ENCODE data around the gene C3orf85. TPM values are rescaled to one million over a fixed set of nuclear protein-coding genes. Genes with fewer than 3 reads are reported as not detected.
"Not testable (repeated sequence)": the region's sequence is repeated elsewhere in the genome, so short reads cannot be mapped to it uniquely, and the experiment has no call there.

Gene C3orf85
- total RNA-seq, 1 donor from 2014 or later = not detected

DNA sequence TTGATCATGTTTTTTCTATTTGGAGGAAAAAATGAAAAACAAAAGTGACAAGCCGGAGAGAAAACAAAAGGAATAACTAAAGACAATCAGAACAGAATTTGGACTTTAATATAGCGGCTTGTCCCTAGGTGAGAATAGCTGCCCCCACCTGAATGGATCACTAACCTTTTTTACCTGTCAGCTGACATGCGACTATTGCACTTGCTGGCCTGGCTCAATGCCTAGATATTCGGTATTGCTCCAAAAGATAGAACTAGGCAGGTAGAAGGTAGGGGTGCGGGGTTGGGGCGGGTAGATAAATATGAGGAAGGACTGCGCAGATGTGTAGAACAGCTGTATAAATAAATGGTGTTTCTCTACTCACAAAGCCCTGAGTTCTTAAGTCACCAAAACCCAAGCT lies 17.9 kb upstream of the C3orf85 start:
- TF ChIP-seq, protein P1, sequence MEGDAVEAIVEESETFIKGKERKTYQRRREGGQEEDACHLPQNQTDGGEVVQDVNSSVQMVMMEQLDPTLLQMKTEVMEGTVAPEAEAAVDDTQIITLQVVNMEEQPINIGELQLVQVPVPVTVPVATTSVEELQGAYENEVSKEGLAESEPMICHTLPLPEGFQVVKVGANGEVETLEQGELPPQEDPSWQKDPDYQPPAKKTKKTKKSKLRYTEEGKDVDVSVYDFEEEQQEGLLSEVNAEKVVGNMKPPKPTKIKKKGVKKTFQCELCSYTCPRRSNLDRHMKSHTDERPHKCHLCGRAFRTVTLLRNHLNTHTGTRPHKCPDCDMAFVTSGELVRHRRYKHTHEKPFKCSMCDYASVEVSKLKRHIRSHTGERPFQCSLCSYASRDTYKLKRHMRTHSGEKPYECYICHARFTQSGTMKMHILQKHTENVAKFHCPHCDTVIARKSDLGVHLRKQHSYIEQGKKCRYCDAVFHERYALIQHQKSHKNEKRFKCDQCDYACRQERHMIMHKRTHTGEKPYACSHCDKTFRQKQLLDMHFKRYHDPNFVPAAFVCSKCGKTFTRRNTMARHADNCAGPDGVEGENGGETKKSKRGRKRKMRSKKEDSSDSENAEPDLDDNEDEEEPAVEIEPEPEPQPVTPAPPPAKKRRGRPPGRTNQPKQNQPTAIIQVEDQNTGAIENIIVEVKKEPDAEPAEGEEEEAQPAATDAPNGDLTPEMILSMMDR (IDR thresholded peaks at IDR 0.05; ENCODE audit: insufficient read depth, low read length, poor library complexity, severe bottlenecking) = no peak
- H3K36me3 ChIP-seq (ENCODE audit: control insufficient read depth, insufficient read depth, low read length) = no peaks in the 10 kb centered on the region
- DNase-seq (ENCODE audit: low read depth) = no peak
- H3K4me3 ChIP-seq (ENCODE audit: low read depth, low read length) = no peak overlapping the region
- H3K27me3 ChIP-seq (ENCODE audit: control insufficient read depth, insufficient read depth, low read length) = no peaks in the 10 kb centered on the region

DNA sequence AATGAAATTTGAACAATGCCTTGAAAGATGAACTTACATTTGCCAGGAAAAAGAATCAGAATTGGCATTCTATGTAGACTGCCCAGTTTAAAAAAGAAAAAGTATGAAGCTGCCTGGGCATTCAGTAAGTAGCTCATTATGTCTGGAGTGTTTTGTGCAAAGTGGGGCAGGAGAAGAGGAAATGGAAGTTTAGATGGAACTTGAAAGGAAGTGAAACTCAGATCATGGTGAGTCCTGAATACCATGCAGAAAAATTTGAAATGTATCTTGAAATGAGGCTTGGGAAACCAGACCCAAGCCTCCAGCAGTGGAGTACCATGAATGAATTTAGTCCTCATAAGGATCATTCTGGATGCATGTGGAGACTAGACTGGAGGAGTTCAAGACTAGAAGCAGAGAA lies 13.8 kb upstream of the C3orf85 start:
- Histone ChIP-seq H3K27me3 (ENCODE audit: control insufficient read depth, insufficient read depth, low read length) (no peaks in the 10 kb centered on the region), H3K36me3 (ENCODE audit: control insufficient read depth, insufficient read depth, low read length) (no peaks in the 10 kb centered on the region), H3K4me3 (ENCODE audit: low read depth, low read length) (no peak overlapping the region)
- DNase-seq (ENCODE audit: low read depth) = no peak
- TF ChIP-seq, protein P1 (IDR thresholded peaks at IDR 0.05; ENCODE audit: insufficient read depth, low read length, poor library complexity, severe bottlenecking) = no peak

DNA sequence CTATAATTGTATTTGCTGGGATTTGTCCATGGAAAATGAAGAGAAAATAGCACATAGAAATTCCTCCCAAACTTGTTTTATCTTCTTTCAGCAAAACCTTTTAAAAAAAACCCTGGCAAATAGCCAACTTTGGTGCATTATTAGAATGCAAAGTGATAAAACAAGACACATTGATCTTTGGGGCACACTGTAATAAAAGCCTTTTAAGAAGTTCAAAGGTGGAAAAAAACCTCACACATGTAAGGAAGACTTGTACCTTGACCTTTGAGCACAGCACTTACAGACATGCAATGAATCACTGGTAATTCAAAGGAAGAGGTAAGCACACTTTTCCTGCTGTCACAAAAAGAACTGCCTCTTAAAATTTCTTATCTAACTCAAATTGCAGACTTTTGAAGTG lies 10.6 kb upstream of the C3orf85 start:
- no peak for DNase-seq (ENCODE audit: low read depth)
- no peaks in the 10 kb centered on the region for H3K27me3 ChIP-seq (ENCODE audit: control insufficient read depth, insufficient read depth, low read length)

DNA sequence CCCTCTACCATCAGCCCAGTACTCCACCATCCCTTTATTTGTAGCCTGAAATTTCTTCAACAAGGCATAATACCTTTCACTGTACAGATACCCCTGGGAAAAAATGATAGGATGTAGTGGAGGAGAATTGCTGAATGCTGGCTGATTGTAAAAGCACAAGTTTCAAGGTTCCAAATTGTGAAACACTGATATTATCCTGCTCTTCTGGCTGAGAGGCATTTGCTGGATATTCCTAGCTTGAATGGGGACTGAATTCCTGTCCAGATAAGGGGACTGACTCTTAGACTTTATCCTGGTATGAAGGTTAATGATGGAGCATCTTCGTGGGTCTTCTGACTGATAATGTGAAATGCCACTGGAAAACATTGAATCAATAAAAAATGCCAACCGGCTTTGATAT lies 9.0 kb upstream of the C3orf85 start:
- TF ChIP-seq, protein P1 (IDR thresholded peaks at IDR 0.05; ENCODE audit: insufficient read depth, low read length, poor library complexity, severe bottlenecking) = no peak
- no peak for DNase-seq (ENCODE audit: low read depth)
- H3K36me3 ChIP-seq (ENCODE audit: control insufficient read depth, insufficient read depth, low read length) = no peaks in the 10 kb centered on the region
- H3K4me3 ChIP-seq (ENCODE audit: low read depth, low read length) = no peak overlapping the region
- H3K27me3 ChIP-seq (ENCODE audit: control insufficient read depth, insufficient read depth, low read length) = no peaks in the 10 kb centered on the region

More for the DNA sequence above, 10.6 kb upstream of the C3orf85 start:
- TF ChIP-seq, protein P1 (IDR thresholded peaks at IDR 0.05; ENCODE audit: insufficient read depth, low read length, poor library complexity, severe bottlenecking) = no peak
- no peak overlapping the region for H3K4me3 ChIP-seq (ENCODE audit: low read depth, low read length)
- no peaks in the 10 kb centered on the region for H3K36me3 ChIP-seq (ENCODE audit: control insufficient read depth, insufficient read depth, low read length)

DNA sequence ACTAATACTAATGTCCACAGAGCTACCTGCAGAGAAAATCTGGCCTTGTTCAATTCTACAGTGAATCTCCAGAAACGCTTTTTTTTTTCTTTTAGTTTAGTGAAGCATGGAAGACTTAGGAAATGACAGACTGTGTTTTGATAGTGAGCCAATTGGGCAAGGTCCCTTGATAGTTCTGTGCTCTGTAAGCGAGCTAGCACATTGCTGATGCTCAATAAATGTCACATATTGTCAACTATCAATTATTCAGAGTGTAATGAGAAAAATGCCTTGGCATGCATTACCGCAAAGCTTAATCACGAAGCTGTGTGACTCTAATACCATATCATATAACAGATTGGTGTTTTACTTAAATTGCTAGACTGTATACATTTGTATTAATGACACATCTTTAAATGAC lies 5.2 kb upstream of the C3orf85 start:
- H3K36me3 ChIP-seq (ENCODE audit: control insufficient read depth, insufficient read depth, low read length) = no peaks in the 10 kb centered on the region
- H3K4me3 ChIP-seq (ENCODE audit: low read depth, low read length) = no peak overlapping the region
- TF ChIP-seq, protein P1 (IDR thresholded peaks at IDR 0.05; ENCODE audit: insufficient read depth, low read length, poor library complexity, severe bottlenecking) = no peak
- no peaks in the 10 kb centered on the region for H3K27me3 ChIP-seq (ENCODE audit: control insufficient read depth, insufficient read depth, low read length)
- DNase-seq (ENCODE audit: low read depth) = peak; percentile 16

DNA sequence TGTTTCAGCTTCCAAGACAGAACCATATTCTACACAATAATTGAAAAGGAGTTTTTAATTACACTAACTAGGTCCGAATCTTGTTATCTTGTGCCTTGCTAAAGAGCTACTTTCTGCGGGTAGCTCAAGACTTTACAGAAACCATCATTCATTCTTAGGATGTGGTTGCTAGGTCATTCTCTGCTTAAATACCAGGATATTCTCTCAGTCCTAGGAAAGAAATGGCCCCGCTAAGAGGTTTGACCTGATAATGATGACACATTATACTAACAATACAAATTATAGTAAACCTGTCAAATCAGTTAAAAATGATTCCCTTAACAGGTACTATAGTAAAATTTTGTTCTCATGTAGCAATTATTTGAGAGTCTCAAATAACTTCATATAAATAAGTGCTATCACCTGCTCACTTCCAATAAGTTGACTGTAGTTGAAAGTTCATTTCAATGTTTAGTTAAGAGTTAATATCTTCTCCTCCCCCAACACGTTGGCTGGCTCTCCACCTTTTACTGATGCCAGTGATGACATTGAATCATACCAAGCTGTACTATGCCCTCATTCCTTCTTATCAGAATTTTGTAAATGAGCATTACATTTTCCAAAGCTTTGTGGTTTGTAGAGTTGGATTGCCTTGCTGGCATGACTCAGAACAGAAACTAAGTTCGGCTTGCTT lies 3.6 kb upstream of the C3orf85 start:
- no peak overlapping the region for H3K4me3 ChIP-seq (ENCODE audit: low read depth, low read length)
- TF ChIP-seq, protein P1 (IDR thresholded peaks at IDR 0.05; ENCODE audit: insufficient read depth, low read length, poor library complexity, severe bottlenecking) = no peak
- H3K36me3 ChIP-seq (ENCODE audit: control insufficient read depth, insufficient read depth, low read length) = no peaks in the 10 kb centered on the region
- DNase-seq (ENCODE audit: low read depth) = peak; percentile 42
- no peaks in the 10 kb centered on the region for H3K27me3 ChIP-seq (ENCODE audit: control insufficient read depth, insufficient read depth, low read length)

DNA sequence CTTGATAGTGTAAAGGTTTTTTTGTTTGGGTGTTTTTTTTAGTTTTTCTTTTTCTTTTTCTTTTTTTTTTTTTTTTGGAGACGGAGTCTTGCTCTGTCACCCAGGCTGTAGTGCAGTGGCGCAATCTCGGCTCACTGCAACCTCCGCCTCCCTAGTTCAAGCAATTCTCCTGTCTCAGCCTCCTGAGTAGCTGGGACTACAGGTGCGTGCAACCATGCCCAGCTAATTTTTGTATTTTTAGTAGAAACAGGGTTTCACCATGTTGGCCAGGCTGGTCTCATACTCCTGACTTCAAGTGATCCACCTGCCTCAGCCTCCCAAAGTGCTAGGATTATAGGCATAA lies 3.1 kb upstream of the C3orf85 start:
- DNase-seq (ENCODE audit: low read depth); H3K27me3 ChIP-seq (ENCODE audit: control insufficient read depth, insufficient read depth, low read length); H3K36me3 ChIP-seq (ENCODE audit: control insufficient read depth, insufficient read depth, low read length); H3K4me3 ChIP-seq (ENCODE audit: low read depth, low read length): not testable (repeated sequence)

All from kidney epithelial cell (primary cell).